Hepatocyte (in vitro differentiated cells): Measurements from ENCODE around the gene GPR35. TPM values are rescaled to one million over a fixed set of nuclear protein-coding genes. Genes with fewer than 3 reads are reported as not detected.

Experiments
- DNase-seq: peaks from one replicate; pipeline ENCODE4 v3.0.0-alpha.2; 2016; ENCODE audit warnings: low spot score
- H2AFZ ChIP-seq: fragments of 200-600 bp; sonication (generic); 2 replicates; pipeline ENCODE4 v1.6.0; 2016; ENCODE audit warnings: antibody characterized with exemption, mild to moderate bottlenecking
- H3K27ac ChIP-seq: fragments of 200-600 bp; sonication (generic); 2 replicates; pipeline ENCODE4 v1.5.1; 2016; ENCODE audit warnings: mild to moderate bottlenecking
- H3K27me3 ChIP-seq: fragments of 200-600 bp; sonication (generic); 2 replicates; pipeline ENCODE4 v1.6.1; 2016
- H3K36me3 ChIP-seq: fragments of 200-600 bp; sonication (generic); replicated peaks from 2 replicates; pipeline ENCODE4 v1.5.1; 2016; ENCODE audit warnings: low read depth; ENCODE audit not compliant: insufficient read depth
- H3K4me1 ChIP-seq: fragments of 200-600 bp; sonication (generic); 2 replicates; pipeline ENCODE4 v1.5.1; 2016; ENCODE audit warnings: mild to moderate bottlenecking, moderate library complexity; ENCODE audit not compliant: insufficient read depth
- H3K4me2 ChIP-seq: fragments of 200-600 bp; sonication (generic); 2 replicates; pipeline ENCODE4 v1.6.0; 2016
- H3K4me3 ChIP-seq: fragments of 200-600 bp; sonication (generic); 2 replicates; pipeline ENCODE4 v1.5.1; 2016; ENCODE audit warnings: mild to moderate bottlenecking
- H3K79me2 ChIP-seq: fragments of 200-600 bp; sonication (generic); 2 replicates; pipeline ENCODE4 v1.6.0; 2017; ENCODE audit warnings: mild to moderate bottlenecking
- H3K9me2 ChIP-seq: fragments of 200-600 bp; sonication (generic); replicated peaks from 2 replicates; pipeline ENCODE4 v1.6.0; 2017; ENCODE audit warnings: mild to moderate bottlenecking; ENCODE audit not compliant: insufficient read depth
- H3K9me3 ChIP-seq: fragments of 200-600 bp; sonication (generic); 2 replicates; pipeline ENCODE4 v1.5.1; 2016; ENCODE audit warnings: low read depth, mild to moderate bottlenecking
- H4K20me1 ChIP-seq: fragments of 200-600 bp; sonication (generic); 2 replicates; pipeline ENCODE4 v1.6.0; 2016; ENCODE audit warnings: mild to moderate bottlenecking; ENCODE audit not compliant: insufficient read depth, poor library complexity, severe bottlenecking
- CTCF ChIP-seq: fragments of 200-600 bp; sonication (generic); IDR thresholded peaks from 2 replicates; pipeline ENCODE4 v1.5.1; 2016; ENCODE audit warnings: antibody characterized with exemption, mild to moderate bottlenecking; ENCODE audit not compliant: poor library complexity
- EZH2 ChIP-seq: fragments of 200-600 bp; sonication (generic); IDR thresholded peaks from 2 replicates; pipeline ENCODE4 v1.6.1; 2016; ENCODE audit warnings: antibody characterized with exemption, mild to moderate bottlenecking, borderline replicate concordance
- EZH2phosphoT487 ChIP-seq: fragments of 200-600 bp; sonication (generic); IDR thresholded peaks from one replicate; pipeline ENCODE4 v1.6.1; 2018; ENCODE audit warnings: antibody characterized with exemption, mild to moderate bottlenecking, low read depth, moderate library complexity; ENCODE audit not compliant: unreplicated experiment, severe bottlenecking
- WGBS: methylation state at CpG from one replicate; pipeline ENCODE4 v1.1.6; 2016; ENCODE audit warnings: low lambda C conversion rate; ENCODE audit errors: missing lambda C conversion rate; 5-methylcytosine and 5-hydroxymethylcytosine counted together
- polyA plus RNA-seq: library from polyadenylated mRNA; unstranded; fragments of >200 nt; fragmentation: Nextera tagmentation; extraction: Ambion mirVana; gene quantifications from 2 replicates; pipeline ENCODE4 v1.2.1, GENCODE V29; 2016
- total RNA-seq: library from RNA; depleted of rRNA; stranded (reverse); fragments of >200 nt; gene quantifications from 2 replicates; pipeline ENCODE4 v1.2.3, GENCODE V29; 2014

The GPR35 gene
- total and polyA plus RNA-seq, 2 experiments from 2014 or later, result 10.5 to 14.7 TPM

GRCh38 chr2:240611601-240612210 is 13.6 kb upstream of the GPR35 start:
- Histone ChIP-seq H3K79me2 (peaks cover 15% of the 10 kb centered on the region), H4K20me1 (no peaks in the 10 kb centered on the region), H3K36me3 (no peaks in the 10 kb centered on the region), H3K9me3 (no peaks in the 10 kb centered on the region), H3K4me1 (no peaks in the 10 kb centered on the region), H3K9me2 (no peaks in the 10 kb centered on the region), H3K4me2 (no peak overlapping the region), H3K27me3 (no peaks in the 10 kb centered on the region), H3K27ac (no peak overlapping the region), H2AFZ (no peak overlapping the region), H3K4me3 (no peak overlapping the region)
- 98% methylated on average over 10 of the region's 10 CpGs for WGBS
- no peak for TF ChIP-seq EZH2phosphoT487
- no peak for DNase-seq

- H3K27ac ChIP-seq, result no peak overlapping the region
- H2AFZ ChIP-seq, result no peak overlapping the region
- TF ChIP-seq EZH2phosphoT487 (no peak), CTCF (no peak), EZH2 (no peak)
- H3K4me1 ChIP-seq, result no peaks in the 10 kb centered on the region
- H3K36me3 ChIP-seq, result no peaks in the 10 kb centered on the region
- H3K79me2 ChIP-seq, result peaks cover 5% of the 10 kb centered on the region
- no peak overlapping the region for H3K4me2 ChIP-seq
- no peak overlapping the region for H3K4me3 ChIP-seq
- H3K9me2 ChIP-seq, result no peaks in the 10 kb centered on the region
- no peaks in the 10 kb centered on the region for H3K9me3 ChIP-seq
- DNase-seq, result no peak
- no peaks in the 10 kb centered on the region for H3K27me3 ChIP-seq
- no peaks in the 10 kb centered on the region for H4K20me1 ChIP-seq
- WGBS, result 96% methylated on average over 4 of the region's 4 CpGs
Observed at GRCh38 chr2:240613781-240614180, 11.5 kb upstream of the GPR35 start.

- DNase-seq, result no peak
- no peaks in the 10 kb centered on the region for H3K9me2 ChIP-seq
- TF ChIP-seq EZH2 (no peak), EZH2phosphoT487 (no peak), CTCF (no peak)
- 97% methylated on average over 9 of the region's 9 CpGs for WGBS
- H2AFZ ChIP-seq, result no peak overlapping the region
- H3K4me1 ChIP-seq, result no peaks in the 10 kb centered on the region
- no peaks in the 10 kb centered on the region for H4K20me1 ChIP-seq
- H3K27me3 ChIP-seq, result no peaks in the 10 kb centered on the region
- H3K27ac ChIP-seq, result no peak overlapping the region
- no peaks in the 10 kb centered on the region for H3K9me3 ChIP-seq
- H3K79me2 ChIP-seq, result peaks cover 5% of the 10 kb centered on the region
- H3K4me3 ChIP-seq, result no peak overlapping the region
- H3K36me3 ChIP-seq, result no peaks in the 10 kb centered on the region
- H3K4me2 ChIP-seq, result no peak overlapping the region
Observed at GRCh38 chr2:240614391-240614790, 10.9 kb upstream of the GPR35 start.

GRCh38 chr2:240615396-240615795 is 9.9 kb upstream of the GPR35 start:
- no peaks in the 10 kb centered on the region for H3K27me3 ChIP-seq
- peaks cover 5% of the 10 kb centered on the region for H3K79me2 ChIP-seq
- no peaks in the 10 kb centered on the region for H3K9me3 ChIP-seq
- no peak overlapping the region for H3K4me3 ChIP-seq
- no peak for DNase-seq
- WGBS, result 78% methylated on average over 2 of the region's 2 CpGs
- H3K27ac ChIP-seq, result no peak overlapping the region
- no peaks in the 10 kb centered on the region for H4K20me1 ChIP-seq
- no peaks in the 10 kb centered on the region for H3K4me1 ChIP-seq
- H3K36me3 ChIP-seq, result no peaks in the 10 kb centered on the region
- no peaks in the 10 kb centered on the region for H3K9me2 ChIP-seq
- TF ChIP-seq CTCF (no peak), EZH2 (no peak), EZH2phosphoT487 (no peak)
- H2AFZ ChIP-seq, result no peak overlapping the region
- H3K4me2 ChIP-seq, result no peak overlapping the region
